IPS-20b (cell line): ENCODE results near the gene SLC15A1.
"Not testable (repeated sequence)": the region's sequence is repeated elsewhere in the genome, so short reads cannot be mapped to it uniquely, and the experiment has no call there.

Experiments
- H3K27ac ChIP-seq: one replicate; pipeline ENCODE4 v1.5.1; 2013; ENCODE audit warnings: low read length
- H3K27me3 ChIP-seq: 2 replicates; pipeline ENCODE4 v1.6.1; 2013; ENCODE audit warnings: mild to moderate bottlenecking, low read length, inconsistent platforms; ENCODE audit not compliant: insufficient read depth
- H3K36me3 ChIP-seq: 2 replicates; pipeline ENCODE4 v1.6.1; 2013; ENCODE audit warnings: low read depth, mild to moderate bottlenecking, inconsistent platforms, low read length, moderate library complexity; ENCODE audit not compliant: insufficient read depth
- H3K4me1 ChIP-seq: 2 replicates; pipeline ENCODE4 v1.6.1; 2013; ENCODE audit warnings: mild to moderate bottlenecking, control low read depth, inconsistent platforms, low read length, moderate library complexity; ENCODE audit not compliant: insufficient read depth
- H3K4me3 ChIP-seq: 2 replicates; pipeline ENCODE4 v1.5.1; 2013; ENCODE audit warnings: mild to moderate bottlenecking, low read length, inconsistent platforms
- H3K9ac ChIP-seq: 2 replicates; pipeline ENCODE4 v1.6.1; 2013; ENCODE audit warnings: low read depth, mild to moderate bottlenecking, inconsistent platforms, low read length, moderate library complexity
- H3K9me3 ChIP-seq: 2 replicates; pipeline ENCODE4 v1.6.1; 2013; ENCODE audit warnings: mild to moderate bottlenecking, low read depth, low read length, inconsistent platforms; ENCODE audit not compliant: insufficient read depth

The SLC15A1 gene

DNA sequence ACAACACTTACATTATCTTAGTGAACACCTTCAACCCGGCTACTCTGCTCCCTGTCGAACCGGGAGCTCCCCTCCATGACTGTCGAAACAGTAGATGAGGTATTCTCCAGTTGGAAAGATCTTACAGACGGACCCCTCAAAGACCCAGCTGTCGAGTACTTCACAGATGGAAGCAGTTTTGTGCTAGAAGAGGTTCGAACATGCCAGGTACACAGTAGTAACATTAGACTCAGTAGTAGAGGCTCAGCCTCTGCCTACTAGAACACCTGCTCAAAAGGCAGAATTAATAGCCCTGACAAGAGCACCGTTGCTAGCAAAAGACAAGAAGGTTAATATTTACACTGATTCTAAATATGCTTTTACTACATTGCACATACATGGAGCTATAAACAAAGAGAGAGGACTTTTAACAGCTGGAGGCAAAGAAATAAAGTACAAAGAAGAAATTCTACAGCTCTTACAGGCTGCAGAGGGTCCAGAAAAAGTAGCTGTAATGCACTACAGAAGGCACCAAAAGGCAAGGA lies 13.6 kb upstream of the SLC15A1 start:
- H3K27ac ChIP-seq = no peak overlapping the region
- no peak overlapping the region for H3K9ac ChIP-seq
- no peaks in the 10 kb centered on the region for H3K27me3 ChIP-seq
- no peaks in the 10 kb centered on the region for H3K9me3 ChIP-seq
- no peaks in the 10 kb centered on the region for H3K36me3 ChIP-seq
- H3K4me1 ChIP-seq = no peaks in the 10 kb centered on the region
- H3K4me3 ChIP-seq = no peak overlapping the region

DNA sequence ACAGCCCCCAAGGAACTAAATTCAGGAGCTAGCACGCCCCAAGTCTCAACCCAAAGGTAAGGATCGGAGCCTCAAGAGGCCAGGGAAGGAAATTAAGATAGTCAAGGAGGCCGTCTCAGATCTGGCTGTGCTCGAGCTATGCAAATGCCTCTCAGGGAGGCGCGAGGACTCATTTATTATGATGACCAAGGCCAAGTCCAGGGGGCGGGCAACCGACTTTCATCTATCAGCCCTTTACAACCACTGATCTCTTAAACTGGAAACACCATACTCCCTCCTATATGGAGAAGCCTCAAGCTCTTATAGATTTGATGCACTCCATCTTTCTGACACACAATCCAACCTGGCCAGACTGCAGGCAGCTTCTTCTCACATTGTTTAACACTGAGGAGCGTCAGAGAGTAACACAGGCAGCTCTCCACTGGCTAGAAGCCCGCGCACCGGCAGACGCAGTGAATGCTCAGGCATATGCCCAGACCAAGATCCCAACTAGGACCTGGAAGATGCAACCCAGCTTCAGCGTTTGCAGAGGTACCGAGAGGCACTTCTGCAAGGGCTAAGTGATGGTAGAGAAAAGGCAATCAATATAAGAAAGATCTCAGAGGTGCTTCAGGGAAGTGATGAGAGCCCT lies 9.6 kb upstream of the SLC15A1 start:
- H3K9me3 ChIP-seq = no peaks in the 10 kb centered on the region
- no peak overlapping the region for H3K4me3 ChIP-seq
- no peak overlapping the region for H3K27ac ChIP-seq
- no peaks in the 10 kb centered on the region for H3K36me3 ChIP-seq
- H3K9ac ChIP-seq = no peak overlapping the region
- H3K4me1 ChIP-seq = no peaks in the 10 kb centered on the region
- no peaks in the 10 kb centered on the region for H3K27me3 ChIP-seq

DNA sequence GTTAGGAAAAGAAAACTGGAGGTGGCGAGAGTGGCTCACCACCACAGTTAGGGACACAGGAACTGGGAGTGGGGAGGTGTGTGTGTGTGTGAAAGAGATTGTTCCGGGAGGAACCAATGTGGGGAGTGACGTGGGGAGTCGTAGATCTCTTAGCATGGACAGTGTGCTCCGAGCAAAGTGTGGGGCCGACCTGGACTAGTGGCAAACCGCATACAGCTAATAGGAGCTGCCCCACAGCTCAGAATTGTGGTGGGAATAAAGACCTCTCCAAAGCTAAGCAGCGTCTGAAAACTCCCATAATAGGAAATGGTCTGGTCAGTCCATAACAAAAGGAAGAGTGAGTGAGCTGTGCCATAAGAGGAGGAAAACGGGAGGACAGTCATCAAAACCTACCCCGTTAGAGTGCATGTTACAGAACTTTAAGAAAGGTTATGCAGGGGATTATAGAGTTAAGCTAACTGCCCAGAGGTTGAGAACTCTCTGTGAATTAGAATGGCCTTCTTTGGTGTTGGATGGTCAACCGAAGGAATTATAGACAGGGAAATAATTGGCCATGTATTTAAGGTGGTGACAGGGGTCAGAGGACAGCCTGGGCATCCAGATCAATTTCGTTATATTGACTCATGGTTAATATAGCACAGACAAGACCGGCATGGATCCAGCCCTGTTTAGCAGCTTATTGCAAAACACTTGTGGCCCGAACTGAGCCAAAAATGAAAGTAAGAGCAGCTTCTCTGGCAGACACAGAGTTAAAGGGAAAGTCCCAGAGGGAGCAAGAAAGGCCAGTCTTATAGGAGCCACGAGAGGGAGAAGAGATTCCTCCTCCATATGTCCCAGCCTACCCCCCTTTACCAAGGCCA lies 8.9 kb upstream of the SLC15A1 start:
- no peak overlapping the region for H3K9ac ChIP-seq

DNA sequence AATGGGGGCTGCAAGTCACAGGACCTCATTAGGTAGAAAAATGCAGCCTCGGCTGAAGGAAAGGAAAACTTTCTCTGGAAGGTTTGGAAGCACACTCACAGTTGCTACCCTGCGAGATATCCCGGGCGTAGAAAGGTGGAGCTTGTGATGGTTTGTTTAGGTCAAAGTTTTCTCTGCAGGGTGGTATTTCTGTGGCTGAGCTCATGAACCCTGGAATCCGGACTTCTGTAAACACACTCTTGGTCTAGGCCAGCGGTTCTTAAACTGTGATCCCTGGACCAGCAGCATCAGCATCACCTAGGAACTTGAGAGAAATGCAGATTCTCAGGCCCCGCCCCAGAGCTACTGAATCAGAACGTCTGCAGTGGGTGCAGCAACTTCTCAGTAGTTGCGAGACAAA lies 3.3 kb upstream of the SLC15A1 start:
- Histone ChIP-seq H3K27ac (no peak overlapping the region), H3K4me1 (0 out of 2 replicates have a peak, but pooled peaks cover 3% of the 10 kb centered on the region)

More for the DNA sequence above, 8.9 kb upstream of the SLC15A1 start:
- Histone ChIP-seq H3K27ac (no peak overlapping the region), H3K27me3 (no peaks in the 10 kb centered on the region), H3K9me3 (no peaks in the 10 kb centered on the region), H3K36me3 (no peaks in the 10 kb centered on the region), H3K4me3 (no peak overlapping the region), H3K4me1 (no peaks in the 10 kb centered on the region)

DNA sequence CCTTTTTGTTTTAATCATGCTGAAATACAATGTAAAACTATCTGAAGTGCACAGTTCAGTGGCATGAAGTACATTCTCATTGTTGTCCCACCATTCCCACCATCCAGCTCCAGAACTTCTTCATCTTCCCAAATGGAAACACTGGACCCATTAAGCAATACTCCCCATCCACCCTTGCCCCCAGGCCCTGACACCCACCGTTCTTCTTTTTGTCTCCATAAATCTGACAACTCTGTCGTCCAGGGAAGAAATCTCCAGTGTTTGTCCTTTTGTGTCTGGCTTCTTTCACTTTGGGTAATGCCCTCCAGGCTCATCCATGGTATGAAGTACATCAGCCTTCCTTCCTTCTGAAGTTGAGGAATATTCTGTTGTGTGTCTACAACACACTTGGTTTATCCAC lies 2.6 kb upstream of the SLC15A1 start:
- Histone ChIP-seq H3K27me3 (peaks cover 38% of the 10 kb centered on the region), H3K36me3 (no peaks in the 10 kb centered on the region), H3K27ac (no peak overlapping the region), H3K4me1 (0 out of 2 replicates have a peak, but pooled peaks cover 3% of the 10 kb centered on the region), H3K9me3 (no peaks in the 10 kb centered on the region), H3K9ac (no peak overlapping the region), H3K4me3 (no peak overlapping the region)

More for the DNA sequence above, 3.3 kb upstream of the SLC15A1 start:
- Histone ChIP-seq H3K27me3 (peaks cover 34% of the 10 kb centered on the region), H3K36me3 (no peaks in the 10 kb centered on the region), H3K4me3 (no peak overlapping the region), H3K9me3 (no peaks in the 10 kb centered on the region), H3K9ac (no peak overlapping the region)

DNA sequence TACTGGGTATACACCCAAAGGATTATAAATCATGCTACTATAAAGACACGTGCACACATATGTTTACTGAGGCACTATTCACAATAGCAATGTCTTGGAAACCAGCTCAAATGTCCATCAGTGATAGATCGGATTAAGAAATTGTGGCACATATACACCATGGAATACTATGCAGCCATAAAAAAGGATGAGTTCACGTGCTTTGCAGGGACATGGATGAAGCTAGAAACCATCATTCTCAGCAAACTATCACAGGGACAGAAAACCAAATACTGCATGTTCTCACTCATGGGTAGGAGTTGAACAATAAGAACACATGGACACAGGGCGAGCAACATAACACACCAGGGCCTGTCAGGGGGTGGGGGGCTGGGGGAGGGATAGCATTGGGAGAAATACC lies 2.0 kb upstream of the SLC15A1 start:
- H3K9me3 ChIP-seq, H3K4me1 ChIP-seq, H3K27ac ChIP-seq, H3K4me3 ChIP-seq, H3K9ac ChIP-seq, H3K36me3 ChIP-seq: not testable (repeated sequence)
- H3K27me3 ChIP-seq = peaks cover 41% of the 10 kb centered on the region

DNA sequence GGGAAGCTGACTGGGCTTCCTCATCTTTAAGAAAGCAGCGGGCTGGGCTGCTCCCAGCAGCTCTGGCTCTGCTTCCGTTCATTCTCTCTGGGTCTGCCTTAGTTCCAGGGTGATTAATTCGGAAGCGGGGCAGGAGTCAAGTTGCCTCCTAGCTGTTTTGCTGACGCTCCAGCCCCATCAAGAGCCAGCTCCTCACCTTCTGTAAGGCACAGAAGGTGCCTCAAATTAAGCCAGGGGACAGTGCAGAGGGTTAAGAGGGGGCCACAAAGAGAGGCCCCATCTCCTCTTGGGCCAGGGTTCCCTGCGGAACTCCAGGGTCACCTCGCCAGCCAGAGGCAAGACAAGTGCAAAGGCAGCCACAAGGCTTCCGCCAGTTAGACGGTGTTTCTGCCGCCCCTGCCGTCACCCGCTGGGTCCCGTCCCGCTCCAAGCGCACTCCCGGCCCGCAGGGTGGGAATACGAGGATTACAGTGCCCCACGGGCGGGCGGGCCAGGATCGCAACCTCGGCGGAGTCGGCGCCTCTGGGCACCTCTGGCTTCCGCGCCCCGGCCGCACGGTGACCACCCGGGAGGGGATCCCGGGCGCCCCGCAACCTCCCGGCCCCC lies 508 bp downstream of the SLC15A1 start:
- no peaks in the 10 kb centered on the region for H3K36me3 ChIP-seq
- no peak overlapping the region for H3K9ac ChIP-seq
- peaks cover 42% of the 10 kb centered on the region for H3K27me3 ChIP-seq
- peak overlapping the region; percentile 69 for H3K4me3 ChIP-seq
- no peak overlapping the region for H3K27ac ChIP-seq
- H3K9me3 ChIP-seq = no peaks in the 10 kb centered on the region
- H3K4me1 ChIP-seq = 0 out of 2 replicates have a peak, but pooled peaks cover 3% of the 10 kb centered on the region

DNA sequence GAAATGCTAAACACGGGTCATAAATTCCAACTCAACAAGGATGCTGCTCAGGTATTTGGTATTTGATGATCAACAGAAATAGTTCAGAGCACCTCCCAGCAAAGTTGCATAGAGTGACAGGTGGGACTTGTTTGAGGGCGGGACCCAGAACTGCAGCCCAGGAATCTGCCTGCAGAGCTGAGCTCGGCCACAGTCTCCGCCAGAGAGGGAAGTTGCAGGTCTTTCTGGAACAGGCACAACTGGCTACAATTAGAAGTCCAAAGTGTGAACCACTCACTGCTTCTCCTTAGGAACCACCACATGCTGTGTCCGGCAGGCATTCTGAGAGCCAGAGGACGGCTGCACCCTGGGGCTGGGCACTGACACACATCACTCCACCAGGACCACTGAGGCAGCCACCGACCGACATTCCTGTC lies 1.1 kb downstream of the SLC15A1 start:
- peak overlapping the region; percentile 69 for H3K4me3 ChIP-seq
- no peaks in the 10 kb centered on the region for H3K36me3 ChIP-seq

DNA sequence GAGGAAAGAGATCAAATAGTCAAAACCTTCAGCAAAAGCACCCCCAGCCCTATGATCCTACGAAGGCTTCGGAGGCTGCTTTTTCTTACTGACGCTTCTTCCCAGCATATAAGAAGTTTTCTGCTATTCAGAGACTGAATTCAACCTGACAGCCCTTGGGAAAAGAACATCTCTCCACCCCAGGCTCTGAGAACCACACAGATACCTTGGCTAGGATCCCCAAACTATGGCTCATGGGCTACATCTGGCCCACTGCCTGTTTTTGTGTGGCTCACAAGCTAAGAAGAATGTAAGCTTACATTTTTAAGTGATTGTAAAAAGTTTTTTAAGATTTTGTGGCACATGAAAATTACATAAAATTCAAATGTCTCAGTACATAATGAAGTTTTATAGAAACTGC lies 3.0 kb downstream of the SLC15A1 start:
- Histone ChIP-seq H3K27ac (no peak overlapping the region), H3K9me3 (no peaks in the 10 kb centered on the region), H3K36me3 (no peaks in the 10 kb centered on the region), H3K4me3 (no peak overlapping the region), H3K4me1 (0 out of 2 replicates have a peak, but pooled peaks cover 3% of the 10 kb centered on the region), H3K9ac (no peak overlapping the region), H3K27me3 (peaks cover 35% of the 10 kb centered on the region)

More for the DNA sequence above, 1.1 kb downstream of the SLC15A1 start:
- H3K27ac ChIP-seq = no peak overlapping the region
- no peaks in the 10 kb centered on the region for H3K9me3 ChIP-seq
- 0 out of 2 replicates have a peak, but pooled peaks cover 3% of the 10 kb centered on the region for H3K4me1 ChIP-seq
- no peak overlapping the region for H3K9ac ChIP-seq
- peaks cover 42% of the 10 kb centered on the region for H3K27me3 ChIP-seq

DNA sequence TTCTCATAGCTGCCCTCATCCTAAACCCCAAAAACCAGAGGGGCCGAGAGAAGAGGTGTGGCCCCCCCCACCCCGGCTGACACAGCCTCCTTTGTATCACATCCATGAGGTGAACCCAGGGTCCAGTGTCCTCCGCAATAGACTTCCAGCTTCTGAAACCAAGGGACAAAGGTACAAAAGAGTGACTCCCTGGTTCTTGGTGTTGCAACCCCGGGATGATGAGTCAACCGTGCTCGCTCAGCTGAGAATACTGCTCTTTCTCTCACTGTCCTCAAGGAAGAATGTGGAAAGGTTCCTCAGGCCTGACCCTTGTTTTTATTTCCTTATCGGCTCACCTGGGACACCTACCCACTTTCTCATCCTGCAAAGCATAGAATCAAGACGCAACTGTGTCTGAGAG lies 5.5 kb downstream of the SLC15A1 start:
- Histone ChIP-seq H3K27me3 (peaks cover 20% of the 10 kb centered on the region), H3K9me3 (no peaks in the 10 kb centered on the region), H3K4me3 (no peak overlapping the region), H3K27ac (no peak overlapping the region), H3K9ac (no peak overlapping the region), H3K4me1 (0 out of 2 replicates have a peak, but pooled peaks cover 3% of the 10 kb centered on the region), H3K36me3 (no peaks in the 10 kb centered on the region)

DNA sequence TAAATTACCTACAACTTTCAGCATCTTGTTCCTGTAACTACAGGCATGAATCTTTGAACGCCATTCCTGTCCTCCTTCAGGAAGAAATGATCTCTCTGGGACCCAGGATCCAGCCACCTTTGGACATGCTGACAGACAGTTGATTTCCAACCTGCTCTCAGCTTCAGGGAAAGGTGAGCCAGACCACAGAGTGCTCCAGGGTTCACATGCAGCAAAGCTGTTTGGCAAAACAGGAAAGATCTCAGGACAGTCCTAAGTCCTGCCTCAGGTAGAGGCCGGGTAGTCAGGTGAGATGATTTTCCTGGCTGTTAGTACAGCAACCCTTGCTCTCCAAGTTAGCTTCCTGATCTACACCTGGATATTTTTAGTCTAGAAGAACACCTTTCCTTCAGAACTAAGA lies 9.1 kb downstream of the SLC15A1 start:
- H3K9ac ChIP-seq = no peak overlapping the region
- H3K27me3 ChIP-seq = no peaks in the 10 kb centered on the region
- H3K4me3 ChIP-seq = no peak overlapping the region
- no peaks in the 10 kb centered on the region for H3K36me3 ChIP-seq
- H3K9me3 ChIP-seq = peaks cover 13% of the 10 kb centered on the region
- H3K4me1 ChIP-seq = no peaks in the 10 kb centered on the region
- no peak overlapping the region for H3K27ac ChIP-seq
